GM18909 (cell line): ENCODE measurements around the gene HDAC4.

Experiments
- ATAC-seq: cut with Tn5 transposase; IDR thresholded peaks from one replicate; pipeline ENCODE4 v1.9.1; 2021; ENCODE audit warnings: mild to moderate bottlenecking; ENCODE audit not compliant: unreplicated experiment, poor library complexity

Gene HDAC4

DNA sequence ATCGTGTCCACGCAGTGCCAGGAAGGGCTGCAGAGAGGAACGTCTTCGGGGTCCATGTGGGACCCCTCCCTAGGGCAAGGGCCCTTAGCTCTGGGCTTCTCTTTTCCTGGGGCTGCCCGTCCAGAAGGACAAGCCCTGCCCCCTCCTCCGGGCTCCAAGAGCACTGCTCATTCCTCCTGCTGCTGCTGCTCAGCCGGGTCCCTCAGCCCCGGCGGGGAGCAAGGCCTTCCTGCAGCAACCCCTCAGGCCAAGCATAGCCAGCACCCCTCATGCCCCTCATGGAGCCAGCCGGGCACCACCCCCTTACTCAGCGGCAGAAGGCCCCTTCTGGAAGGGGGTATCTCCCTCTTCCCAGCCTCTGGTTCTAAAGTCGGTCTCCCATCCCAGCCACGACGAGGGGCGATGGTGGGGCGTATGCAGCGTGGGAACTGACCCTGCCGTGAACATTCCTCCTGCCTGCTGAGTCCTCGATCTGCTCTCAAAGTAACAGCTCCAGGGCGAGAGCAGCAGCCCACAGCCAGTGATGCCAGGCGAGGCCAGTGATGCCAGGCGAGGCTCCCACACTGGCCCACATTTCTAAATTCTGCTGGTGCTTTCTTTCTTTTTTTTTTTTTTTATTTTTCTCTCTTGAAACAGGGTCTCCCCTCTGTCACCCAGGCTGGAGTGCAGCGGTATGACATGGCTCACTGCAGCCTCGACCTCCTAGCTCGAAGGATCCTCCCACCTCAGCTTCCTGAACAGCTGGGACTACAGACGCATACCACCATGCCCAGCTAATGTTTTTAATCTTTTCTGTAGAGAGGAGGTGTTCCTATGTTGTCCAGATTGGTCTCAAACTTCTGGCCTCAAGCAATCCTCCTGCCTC is 99.7 kb downstream of the HDAC4 start:
- ATAC-seq = no peak

DNA sequence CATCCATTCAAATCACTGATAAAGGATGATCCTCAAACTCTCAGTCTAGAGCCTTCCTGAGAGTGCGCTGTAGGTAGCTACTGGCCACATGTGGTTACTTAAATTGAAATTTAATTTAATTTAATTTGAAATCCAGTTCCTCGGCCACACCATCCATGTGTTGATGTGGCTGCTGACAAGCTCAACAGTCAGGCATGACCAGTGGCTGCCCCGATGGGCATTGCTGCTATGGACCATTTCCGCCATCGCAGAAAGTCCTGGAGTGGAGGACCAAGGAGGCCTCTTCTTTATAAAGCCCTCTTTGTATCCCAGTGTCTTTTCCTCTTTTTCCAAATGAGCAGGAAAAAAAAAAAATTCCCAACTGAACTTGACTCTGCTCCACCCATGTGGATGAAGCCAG is 100.6 kb downstream of the HDAC4 start:
- ATAC-seq = no peak

DNA sequence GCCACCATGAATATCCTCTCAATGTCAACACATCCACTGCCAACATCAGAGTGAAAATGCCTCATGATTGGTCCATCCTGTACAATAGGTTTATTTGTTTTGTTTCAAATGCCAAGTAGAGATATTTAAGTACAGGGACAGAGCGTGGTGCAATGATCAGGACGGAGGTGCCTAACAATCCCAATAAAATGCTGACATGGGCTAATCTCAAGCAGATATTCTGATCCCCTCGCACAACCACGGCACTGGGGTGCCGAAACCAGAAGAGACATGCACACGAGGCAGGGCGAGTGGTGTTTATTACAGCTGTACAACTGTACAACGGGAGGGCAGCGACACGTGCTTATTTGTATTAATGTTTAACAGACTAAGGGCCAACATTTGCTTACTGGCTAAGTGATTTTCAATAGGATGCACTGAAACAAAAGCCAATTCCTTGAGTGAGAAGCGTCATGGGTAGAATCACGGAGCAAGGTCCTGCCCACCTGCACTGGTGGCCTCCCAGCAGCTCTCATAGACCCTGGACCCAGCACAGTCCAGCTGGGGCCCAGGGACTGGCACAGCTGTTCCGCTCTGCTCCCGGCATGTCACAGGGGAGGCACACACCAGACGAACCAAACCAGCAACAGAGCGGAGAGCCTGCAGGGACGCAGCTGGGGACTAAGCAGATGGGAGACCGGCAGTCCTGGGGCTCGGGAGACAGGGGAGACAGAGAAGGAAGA is 101.4 kb downstream of the HDAC4 start:
- ATAC-seq = no peak

DNA sequence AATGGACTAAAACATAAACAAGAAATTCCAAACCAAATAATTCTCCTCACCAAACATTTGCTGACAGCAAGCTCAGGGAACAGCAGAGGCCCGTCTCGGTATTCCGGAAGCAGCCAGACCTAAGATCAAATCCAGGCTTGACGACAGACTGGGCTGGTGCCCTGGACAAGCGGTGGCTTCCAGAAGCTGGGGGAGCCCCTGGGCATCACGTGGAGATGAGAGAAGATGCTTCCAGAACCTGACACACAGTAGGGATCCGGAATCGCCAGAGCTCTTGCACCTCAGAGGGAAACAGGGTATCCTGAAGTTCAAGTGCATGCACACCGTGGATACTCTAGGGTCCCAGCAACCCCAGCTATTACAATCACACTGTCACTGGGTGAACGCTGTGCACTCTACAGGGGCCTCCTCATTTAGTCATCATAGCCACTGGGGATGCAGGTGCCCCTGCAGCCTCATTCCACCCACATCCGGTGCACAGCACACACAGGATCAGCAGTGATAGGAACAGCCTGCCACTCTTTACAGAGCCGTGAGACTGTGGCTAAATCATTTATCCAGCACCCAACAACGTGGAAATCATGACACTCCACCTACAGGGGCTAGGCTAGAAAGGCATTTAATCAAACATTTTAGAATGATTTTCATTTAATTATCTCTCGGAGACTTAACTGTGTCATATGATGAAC is 102.6 kb downstream of the HDAC4 start:
- no peak for ATAC-seq

DNA sequence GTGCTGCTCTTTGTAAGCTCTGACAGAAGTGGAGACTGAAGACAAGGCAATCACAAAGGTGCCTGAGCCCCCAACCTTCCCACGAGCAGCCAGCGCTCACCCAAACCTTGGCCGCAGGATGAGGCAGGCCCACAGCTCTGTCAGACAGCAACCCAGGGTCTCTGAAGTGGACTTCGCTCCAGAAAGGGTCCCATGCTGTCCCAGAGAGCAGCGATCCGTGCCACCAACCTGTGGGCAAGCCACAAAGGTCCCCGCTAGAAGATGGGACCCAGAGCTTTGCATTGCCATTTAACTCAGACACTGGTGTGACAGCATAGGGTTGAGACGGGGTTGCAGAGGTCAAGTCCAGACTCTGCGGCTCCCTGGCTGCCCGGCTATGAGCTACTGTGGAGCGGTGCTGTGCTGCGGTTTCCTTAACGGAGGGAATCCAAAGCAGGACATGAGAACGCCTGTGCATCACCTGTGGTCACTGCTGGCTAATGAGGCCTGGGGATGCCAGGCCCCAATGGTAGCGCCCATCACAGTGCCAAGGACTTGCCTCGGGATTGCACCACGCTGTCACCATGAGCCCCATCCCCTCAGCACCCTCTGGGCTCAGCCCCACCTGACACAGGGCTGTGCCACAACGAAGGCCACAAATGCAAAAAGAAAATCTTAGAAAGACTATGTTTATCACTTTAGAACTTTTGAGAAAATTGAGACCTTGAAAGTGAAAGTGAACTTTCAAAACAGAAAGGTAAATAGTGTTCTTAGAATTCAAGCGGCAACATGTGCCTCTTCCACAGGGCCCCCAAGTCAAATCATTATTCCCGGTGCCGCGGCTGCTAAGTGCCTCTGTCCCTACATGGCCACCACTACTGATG is 103.4 kb downstream of the HDAC4 start:
- ATAC-seq = no peak

DNA sequence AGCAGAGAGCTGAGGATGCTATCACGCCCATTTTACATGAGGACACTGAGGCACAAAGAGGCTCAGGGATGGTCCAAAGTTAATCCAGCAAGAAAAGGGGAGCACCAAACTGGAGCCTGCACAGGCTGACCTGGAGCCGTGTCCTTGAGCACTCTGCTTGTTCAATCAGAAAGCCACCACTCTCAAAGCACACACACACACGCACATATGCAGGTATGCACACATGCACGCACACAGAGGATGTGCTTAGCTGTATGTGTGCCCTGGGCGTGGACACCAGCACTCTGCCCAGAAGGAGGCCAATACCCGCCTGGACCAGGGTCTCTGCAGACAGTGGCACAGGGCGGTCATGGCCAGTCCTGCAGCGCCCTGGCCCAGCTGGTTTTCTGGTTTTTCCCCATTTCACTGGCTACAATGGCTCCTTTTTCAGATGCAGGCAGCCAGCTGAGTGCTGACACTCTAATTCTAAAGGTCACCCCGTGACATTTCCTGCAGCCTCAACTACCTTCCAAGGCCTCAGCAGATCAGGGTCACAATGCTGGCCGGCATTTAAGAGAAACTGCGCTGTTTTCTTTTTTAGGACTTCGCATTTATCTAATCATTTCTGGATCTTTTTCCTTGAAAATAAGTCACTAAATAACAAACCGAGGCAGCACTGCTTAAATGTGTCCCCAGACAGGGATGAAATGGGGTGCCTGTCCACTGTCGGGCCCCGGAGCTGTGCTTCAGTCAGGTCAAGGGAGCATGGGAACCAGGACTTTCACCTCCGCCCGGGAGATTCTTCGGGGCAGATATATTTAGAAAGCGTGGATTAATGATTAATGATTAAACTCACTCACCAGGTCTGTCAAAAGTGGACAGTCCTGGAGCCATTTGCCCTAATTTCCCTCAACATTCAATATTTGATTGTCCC is 104.5 kb downstream of the HDAC4 start:
- ATAC-seq = no peak

DNA sequence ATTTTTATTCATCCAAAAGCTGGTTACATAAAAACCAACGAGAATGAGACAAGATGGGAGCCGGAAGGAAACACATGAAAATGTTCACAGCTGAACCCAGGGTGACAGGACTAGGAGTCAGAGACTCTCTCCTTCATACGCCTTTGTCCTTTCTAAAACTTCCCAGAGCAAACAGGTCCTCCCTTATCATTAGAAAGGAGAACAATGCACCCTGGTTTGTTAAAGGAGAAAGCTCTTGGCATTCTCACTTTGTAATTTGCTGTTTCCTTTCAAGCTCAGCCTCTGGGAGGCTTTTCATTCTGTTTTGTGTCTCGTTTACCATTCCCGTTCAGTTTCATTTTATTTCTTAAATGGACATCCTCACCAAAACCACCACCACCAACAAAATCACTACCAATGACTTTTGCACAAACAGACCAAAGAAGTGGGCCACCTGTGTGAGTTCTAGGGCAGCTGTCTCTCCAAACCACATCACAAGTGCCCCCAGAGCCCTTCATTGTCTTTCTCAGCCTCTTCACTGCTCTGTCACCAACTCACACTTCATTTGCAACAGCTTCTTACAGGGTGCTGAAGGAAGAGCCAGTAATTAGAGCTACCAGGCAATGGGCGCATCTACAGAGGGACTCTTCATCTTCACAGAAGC is 105.3 kb downstream of the HDAC4 start:
- ATAC-seq = no peak

DNA sequence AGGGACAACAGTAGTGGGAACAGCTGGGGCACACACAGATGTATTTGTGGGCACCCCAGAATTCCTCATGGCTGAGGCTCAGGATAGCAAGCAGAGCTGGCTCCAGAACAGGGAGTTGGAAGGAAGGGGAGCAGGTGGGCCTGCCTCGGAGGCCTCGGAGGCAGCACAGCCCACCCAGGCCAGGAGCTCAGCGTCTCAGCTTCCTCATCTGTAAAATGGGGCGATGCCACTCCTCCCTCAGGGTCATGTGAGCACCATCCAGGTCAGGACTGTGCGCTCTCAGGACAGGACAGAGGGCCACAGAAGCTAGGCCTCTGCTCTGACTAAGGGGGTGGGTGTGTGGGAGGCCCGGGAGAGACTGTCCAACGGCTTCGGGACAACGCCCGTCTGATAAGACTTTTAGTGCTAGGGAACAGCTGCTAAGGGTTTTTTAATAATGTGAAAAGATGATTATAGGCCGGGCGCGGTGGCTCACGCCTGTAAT is 106.2 kb downstream of the HDAC4 start:
- peak; percentile 5 for ATAC-seq

DNA sequence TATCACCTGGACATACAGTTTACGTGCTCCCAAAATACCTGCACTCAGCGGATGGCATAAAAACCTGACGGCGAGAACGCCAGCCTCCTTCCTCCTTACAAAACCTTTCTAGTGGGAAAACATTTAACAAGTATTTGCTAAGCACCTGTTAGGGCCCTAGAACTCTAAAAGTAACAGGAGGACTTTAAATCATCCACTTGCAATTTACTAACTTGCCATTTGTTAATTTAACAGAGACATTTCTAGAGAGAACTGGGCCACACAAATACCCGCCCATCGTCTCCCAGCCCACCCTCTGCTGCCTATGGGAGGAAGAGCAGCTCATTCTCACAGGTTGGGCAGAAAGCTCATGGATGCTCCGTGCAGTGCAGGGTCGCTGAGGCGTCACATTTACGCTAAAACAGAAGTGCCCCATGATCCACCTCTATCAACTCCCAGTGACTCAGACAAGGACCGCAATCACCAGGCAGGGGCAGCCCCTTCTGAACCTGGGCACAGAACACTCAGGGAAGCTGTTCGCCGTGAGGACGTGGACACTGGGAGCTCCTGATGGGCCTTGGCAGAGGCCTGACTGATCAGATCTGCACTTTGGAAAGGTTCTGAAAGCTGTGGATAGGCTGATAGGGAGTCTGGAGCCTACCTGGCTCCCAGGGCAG is 106.9 kb downstream of the HDAC4 start:
- peak; percentile 83 for ATAC-seq

DNA sequence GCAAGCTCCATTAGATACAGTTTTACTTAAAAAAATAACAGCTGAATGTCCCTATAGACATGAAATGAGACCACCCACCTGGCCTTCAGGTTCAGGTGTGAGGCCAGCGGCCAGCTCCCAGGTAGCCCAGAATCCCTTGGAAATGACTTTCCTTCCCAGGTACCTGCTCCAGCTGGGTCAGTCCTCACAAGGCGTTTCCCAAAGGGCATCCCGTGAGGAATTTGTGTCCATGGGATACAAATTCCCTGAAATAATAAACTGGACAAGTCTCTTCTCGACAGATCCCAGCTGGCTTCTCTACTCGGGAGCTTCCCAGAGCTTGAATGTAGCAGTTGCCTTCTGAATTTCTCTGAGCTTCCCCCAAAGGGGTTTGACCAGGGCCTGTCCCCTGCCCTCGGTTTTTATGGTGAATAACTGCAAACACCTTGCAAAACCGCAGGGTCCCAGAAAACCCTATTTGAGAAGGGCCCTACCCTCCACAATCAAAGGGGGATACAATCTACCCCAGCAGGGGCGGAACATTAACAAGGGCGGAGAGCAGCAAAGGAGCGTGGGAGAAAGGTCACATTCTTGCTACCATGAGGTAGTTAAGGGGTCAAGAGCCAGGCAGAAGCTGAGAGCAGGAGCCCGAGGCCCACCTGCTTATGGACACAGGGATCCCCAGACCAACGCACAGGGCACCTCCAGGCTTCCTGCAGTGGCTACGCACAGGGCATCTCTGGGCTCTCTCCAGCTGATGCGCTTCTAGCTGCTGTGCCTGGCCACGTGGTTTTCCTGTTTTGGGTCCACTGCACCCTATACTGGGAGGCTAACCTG is 107.7 kb downstream of the HDAC4 start:
- ATAC-seq = no peak

DNA sequence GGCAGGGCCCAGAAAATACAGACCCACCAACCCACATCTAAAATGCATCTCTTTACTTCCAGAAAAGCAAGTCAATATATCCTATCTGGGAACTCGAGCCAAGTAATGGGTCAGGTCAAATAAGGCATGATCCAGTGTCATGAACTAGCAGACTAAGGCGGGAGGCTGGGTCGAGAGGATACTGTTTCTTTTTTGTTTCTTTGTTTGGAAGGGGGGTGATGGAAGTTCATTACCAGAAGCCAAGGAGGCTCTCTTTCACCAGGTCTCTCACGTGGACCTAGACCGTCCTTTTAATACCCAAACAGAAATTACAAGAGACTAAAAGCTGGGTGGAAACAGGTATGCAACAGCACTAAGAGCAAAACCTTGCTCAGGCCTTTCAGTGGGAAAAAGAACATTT is 108.3 kb downstream of the HDAC4 start:
- no peak for ATAC-seq

DNA sequence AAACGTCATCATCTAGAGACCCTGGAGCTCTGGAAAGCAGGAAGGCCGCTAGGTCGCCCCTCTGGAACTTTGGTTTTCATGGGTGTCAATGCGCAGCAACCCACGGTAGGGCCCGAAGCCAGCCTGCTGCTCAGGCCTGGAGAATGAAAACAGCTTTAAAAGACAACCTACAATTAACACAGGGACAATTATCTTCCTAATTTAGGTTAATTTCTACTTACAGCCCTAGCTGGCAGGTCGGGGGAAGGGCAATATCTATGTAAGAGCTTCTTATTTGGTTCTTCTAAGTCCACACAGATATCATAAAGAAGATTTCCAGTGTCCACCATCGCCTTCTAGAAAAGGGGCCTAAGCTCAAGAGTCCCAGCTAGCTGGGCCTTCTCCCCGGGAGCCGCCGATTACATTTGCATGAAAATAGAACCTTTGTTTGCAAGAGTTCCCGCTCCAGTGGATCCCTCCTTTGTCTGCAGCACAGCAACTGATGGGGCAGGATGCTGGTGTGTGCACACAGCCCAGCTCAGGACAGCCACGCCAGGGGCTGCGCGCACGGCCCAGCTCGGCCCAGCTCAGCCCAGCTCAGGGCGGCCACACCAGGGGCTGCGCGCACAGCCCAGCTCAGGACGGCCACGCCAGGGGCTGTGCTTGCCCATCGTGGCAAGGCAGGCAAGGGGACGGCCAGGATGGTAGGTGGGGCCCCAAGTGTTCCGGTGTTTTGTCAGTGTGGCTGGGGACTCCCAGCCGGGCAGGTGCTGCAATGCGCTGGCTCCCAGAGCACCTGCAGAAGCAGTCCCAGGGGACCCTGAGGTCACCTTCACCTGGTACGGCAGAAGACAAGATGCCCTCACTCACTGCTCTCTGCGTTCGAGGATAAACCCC is 109.1 kb downstream of the HDAC4 start:
- ATAC-seq = no peak

DNA sequence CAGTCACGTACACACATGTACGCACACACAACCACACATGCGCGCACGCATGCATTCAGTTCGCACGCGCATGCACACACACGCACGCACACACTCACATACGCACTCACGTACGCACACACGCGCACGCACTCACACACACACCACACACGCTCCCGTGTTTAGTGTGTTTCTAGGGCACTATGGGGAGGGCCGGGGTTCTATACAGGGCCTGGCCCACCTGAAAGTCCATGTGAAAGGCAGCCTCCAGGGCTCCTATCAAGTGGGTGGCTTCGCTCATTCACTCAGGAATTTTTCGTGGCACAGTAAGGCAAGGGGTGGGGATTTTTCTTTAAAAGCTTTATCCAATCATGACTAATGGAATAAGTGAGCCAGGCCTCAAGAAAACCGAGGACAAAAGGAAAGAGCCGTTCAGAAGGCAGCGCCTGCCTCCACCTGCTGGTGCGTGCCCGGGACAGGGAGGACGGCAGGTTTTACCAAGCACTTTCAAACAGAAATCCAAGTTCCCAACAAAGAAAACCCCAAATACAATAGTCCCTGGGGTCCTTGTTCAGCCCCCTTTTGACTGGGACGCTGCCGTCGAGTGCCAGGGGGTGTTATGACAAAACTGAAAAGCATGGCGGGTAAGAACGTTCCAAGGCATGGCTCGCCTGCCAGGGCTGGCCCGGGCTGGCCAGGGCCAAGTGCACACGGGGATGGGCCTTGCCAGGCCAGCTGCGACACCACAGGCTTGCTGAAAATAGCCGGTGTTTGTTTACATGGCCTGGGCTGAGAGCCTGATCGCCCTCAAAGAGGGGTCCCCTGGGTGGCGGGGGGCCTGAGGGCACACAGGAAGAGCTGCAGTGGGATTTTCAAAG is 110.0 kb downstream of the HDAC4 start:
- ATAC-seq = no peak

DNA sequence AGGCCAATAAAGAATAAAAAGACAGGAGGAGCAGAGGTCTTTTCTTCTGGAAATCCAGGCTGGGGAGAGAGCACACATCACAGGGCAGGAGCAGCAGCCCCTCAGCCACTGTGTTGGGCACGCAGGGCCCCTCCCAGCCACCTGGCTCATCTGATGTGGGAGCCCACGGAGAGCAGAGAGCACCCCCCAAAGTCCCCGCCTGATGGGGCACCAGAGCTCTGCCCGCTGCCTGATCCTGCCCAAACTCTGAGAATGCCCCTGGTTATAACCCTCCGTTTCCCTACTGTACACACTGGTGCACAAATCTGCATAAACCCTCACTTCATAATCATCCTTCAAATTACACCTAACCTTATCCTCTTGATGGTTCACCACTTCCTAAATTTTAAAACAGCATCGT is 111.3 kb downstream of the HDAC4 start:
- no peak for ATAC-seq

DNA sequence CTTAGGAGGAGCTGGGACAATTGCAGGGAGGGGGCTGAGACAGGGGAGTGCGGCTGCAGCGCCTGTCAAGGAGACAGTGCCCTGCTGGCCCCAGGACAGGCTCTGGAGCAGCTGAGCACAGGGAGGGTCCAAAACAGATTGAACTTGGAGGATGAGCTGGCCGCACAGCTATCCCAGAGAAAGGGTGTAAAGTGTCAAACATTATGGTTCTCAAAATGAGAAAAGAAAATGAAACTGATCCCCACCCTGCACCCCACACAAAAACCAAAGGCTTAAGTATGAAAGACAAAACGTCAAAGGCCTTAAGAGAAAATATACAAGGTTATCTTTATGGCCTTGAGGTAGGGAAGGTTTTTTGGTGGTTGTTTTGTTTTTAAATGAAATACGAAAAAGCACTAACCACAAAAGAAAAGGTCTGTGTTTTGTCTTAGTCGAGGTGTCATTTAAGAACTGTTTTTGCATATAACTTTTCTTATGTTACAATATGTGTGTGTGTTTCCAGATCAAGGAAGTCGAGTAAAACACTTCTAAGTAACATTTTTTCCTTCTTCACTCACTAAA is 111.8 kb downstream of the HDAC4 start:
- ATAC-seq = no peak
